Measurements from ENCODE around the gene SPATA1. TPM values are rescaled to one million over a fixed set of nuclear protein-coding genes. Genes with fewer than 3 reads are reported as not detected.
"Not testable (repeated sequence)": the region's sequence is repeated elsewhere in the genome, so short reads cannot be mapped to it uniquely, and the experiment has no call there.

Gene SPATA1
- total RNA-seq, 1 donor: 2.2 TPM

- DNase-seq (ENCODE audit: low read depth in 2 of 3, low spot score in 2 of 3): no peak
Measured at GRCh38 chr1:84584126-84584525, 77.9 kb downstream of the SPATA1 start.

DNA sequence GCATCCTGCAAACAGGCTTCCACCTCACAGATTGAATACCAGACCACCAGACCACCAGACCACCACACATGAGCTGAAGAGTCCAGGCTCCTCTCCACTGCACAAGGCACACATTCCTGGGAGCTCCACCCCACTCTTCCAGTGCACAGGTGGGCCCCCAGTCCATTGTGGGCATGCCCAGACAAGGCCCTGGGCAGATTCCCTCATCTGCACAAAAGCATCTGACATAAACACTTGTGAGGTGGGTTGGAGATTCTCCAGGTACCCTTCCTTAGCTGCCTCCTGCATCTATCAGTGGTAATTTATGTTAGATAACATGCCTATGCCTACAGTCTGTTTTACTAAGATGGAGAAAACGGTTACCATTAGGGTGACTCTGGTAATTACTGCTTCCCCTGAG is 79.6 kb downstream of the SPATA1 start:
- no peak for DNase-seq (ENCODE audit: low read depth in 2 of 3, low spot score in 2 of 3)

- DNase-seq (ENCODE audit: low read depth in 2 of 3, low spot score in 2 of 3): no peak
Measured at GRCh38 chr1:84587099-84587498, 80.9 kb downstream of the SPATA1 start.

DNA sequence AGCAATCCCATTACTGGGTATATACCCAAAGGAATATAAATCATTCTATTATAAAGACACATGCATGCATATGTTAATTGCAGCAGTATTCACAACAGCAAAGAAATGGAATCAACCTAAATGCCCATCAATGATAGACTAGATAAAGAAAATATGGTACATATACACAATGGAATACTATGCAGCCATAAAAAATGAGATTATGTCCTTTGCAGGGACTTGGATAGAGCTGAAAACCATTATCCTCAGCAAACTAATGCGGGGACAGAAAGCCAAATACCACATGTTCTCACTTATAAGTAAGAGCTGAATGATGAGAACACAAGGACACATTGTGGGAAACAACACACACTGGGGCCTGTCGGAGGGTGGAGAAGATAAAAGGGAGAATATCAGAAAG is 88.8 kb downstream of the SPATA1 start:
- not testable (repeated sequence) for DNase-seq (ENCODE audit: low read depth in 2 of 3, low spot score in 2 of 3)

DNA sequence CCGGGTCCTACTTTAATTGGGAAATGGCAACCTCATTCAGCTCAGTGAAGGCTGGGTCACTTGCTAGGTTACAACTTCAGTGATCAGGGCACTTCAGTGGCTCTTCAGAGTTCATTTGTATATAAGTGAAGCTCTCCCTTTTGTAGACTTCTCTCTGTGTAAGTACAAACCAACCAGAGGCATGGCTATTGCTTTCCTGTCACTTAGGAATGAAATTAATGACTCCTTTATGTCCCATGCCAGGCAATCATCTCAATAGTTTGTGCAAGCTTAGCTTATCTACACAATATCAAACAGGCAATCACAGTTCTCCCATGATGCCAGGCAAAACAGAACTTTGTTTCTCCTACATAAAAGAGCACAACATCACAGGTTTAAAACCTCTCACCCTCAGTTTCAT is 90.8 kb downstream of the SPATA1 start:
- DNase-seq (ENCODE audit: low read depth in 2 of 3, low spot score in 2 of 3): no peak

- no peak for DNase-seq (ENCODE audit: low read depth in 2 of 3, low spot score in 2 of 3)
Measured at GRCh38 chr1:84598418-84598817, 92.2 kb downstream of the SPATA1 start.

DNA sequence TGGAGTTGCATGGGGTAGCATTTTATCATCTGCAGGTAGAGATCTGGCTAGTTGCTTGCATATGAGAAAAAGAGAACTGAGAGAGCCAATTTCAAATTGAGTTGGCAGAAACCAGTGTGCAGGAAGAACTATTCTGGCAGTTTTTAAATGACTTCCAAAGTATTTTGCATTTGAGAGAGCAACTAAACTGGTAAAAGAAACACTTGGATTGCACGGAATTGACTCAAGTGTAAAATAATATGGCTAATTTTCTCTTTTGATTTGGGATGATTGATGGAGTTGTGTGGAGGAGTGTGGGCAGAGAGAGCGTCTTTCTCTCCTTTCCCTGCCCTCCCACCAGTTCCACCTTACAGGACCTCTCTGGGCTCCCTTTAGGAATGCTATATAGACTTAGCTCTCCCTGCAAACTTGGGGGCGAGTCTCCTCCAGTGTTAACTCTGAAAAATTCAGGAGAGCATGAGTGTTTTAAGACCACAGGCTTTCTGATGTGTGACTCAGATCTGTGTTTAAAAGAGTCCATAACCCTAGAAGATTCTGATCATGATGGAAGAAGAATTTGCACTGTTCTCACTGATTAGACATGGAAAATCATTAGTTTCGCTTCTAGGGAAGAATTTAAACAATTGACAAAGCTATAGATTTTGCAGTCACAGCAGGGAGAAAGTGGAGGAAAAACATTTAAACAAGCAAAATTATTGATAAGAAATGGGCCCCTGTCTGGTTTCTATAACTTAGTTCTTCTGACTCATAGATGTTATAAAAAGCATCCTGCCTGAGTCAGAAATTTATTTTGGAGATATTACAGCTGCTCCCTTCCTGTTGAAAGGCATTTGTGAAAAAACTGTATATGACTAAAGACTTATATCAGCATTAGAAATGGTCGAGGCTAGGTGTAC is 92.9 kb downstream of the SPATA1 start:
- DNase-seq (ENCODE audit: low read depth in 2 of 3, low spot score in 2 of 3): no peak

- DNase-seq (ENCODE audit: low read depth in 2 of 3, low spot score in 2 of 3): no peak
Measured at GRCh38 chr1:84600796-84601195, 94.6 kb downstream of the SPATA1 start.

DNA sequence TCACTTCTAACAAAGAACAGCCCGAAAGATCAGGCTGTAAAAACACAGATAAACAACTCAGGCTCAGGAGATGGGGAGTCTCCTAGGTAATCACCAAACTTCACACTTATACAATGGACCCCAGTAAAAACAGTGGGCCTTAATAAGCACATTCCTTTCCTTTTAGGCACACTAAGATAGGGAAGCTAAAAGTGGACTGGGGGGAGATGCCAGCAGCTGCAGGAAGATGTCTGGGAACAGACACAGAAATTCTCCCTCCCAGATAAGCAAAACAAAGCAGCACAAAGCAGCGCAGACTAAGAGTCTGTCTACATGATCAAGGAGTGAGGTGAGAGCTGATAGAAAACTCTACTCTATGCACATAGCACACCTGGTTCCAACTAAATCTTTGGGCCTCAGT is 97.0 kb downstream of the SPATA1 start:
- DNase-seq (ENCODE audit: low read depth in 2 of 3, low spot score in 2 of 3): no peak

DNA sequence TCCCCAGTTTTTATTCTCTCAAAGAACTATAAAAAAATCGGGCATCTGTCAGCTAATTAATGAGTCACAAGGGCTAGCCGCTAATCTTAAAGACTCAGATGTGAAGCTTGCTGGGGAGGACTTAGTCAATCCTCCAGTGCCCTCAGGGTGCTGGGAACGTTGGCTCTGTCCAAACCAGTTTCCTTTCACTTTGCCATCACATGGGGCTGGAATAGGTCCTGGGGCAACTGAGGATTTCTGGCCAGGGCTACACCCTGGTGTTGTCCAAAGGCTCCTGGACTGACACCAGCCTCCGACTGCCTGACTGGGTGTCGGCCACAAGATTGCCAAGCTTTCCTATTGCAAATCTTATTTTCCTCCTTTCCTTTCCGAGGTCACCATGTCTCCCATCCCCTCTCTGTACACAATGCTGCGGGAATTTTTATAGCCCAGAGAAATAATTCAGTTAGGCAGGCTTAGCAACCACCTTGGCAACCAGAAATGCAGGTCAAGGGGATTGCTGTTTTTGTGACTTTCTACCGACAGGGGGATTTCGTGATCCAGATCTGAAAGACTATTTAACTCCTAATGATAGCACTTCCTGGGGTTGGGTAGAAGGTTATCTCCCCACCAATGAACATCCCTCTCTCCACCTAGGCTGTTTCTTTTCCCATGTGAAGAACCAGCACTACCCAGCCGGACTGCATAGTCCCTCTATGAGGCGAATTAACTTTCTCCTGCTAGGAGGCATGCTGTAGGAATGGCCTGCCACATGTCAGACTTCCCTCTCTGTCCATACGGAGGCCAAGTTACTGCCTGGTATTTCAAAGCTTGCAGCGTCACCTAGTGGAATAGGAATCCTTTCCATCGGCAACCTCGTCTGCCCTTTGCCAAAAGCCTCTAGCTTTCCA is 98.0 kb downstream of the SPATA1 start:
- no peak for DNase-seq (ENCODE audit: low read depth in 2 of 3, low spot score in 2 of 3)

DNA sequence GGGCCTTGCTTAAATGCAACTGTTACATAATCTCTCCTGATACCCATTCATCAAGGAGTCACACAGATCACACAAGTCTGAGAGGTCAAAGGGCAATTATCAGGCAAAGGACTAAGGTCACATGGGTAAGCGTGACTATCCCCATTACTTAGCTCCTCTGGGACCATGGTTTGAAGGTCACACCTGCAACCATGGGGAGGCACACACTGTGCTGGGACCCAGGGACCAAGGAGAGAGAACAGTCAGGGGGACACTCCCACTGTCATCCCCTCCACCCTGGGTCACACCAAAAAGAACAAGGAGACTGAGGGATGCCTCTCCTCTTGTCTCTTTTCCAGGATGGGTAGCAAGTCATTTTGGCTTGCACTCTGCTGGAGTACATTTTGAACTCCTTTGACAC is 99.0 kb downstream of the SPATA1 start:
- no peak for DNase-seq (ENCODE audit: low read depth in 2 of 3, low spot score in 2 of 3)

GRCh38 chr1:84606977-84607376 is 100.8 kb downstream of the SPATA1 start:
- DNase-seq (ENCODE audit: low read depth in 2 of 3, low spot score in 2 of 3): no peak

- no peak for DNase-seq (ENCODE audit: low read depth in 2 of 3, low spot score in 2 of 3)
Measured at GRCh38 chr1:84611091-84611490, 104.9 kb downstream of the SPATA1 start.

DNA sequence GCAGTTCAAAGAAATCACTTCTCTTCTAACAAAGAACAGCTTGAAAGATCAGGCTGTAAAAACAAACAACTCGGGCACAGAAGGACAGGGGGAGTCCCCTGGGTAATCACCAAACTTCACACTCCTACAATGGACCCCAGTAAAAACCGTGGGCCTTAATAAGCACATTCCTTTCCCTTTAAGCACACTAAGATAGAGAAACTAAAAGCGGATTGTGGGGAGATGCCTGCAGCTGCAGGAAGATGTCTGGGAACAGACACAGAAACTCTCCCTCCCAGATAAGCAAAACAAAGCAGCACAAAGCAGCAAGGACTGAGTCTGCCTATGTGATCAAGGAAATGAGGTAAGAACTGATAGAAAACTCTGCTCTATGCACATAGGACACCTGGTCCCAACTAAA is 105.6 kb downstream of the SPATA1 start:
- DNase-seq (ENCODE audit: low read depth in 2 of 3, low spot score in 2 of 3): no peak

GRCh38 chr1:84613026-84613425 is 106.8 kb downstream of the SPATA1 start:
- DNase-seq (ENCODE audit: low read depth in 2 of 3, low spot score in 2 of 3): no peak

DNA sequence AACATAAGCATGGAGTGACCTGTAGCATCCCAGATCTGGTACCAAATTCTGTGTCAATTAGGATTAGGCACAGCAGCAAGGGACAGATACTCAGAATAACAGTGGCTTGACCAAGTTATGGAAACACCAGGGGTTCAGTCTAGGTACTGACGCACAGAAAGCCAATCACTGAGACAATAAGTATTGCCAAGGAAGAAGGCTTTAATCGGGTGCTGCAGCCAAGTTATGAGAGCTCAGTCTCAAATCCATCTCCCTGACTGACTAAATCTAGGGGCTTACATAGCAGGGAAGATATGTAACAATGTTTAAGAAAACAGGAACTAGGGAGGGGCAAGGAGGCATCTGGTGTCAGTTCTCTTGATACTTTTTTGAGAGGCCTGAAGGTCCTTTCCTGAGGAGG is 107.7 kb downstream of the SPATA1 start:
- no peak for DNase-seq (ENCODE audit: low read depth in 2 of 3, low spot score in 2 of 3)

- no peak for DNase-seq (ENCODE audit: low read depth in 2 of 3, low spot score in 2 of 3)
Measured at GRCh38 chr1:84615790-84616189, 109.6 kb downstream of the SPATA1 start.

Other genes with a start within 250 kb of the SPATA1 start
- gene SAMD13, start 204.7 kb upstream of the SPATA1 start, total RNA-seq: 5.7 TPM
- not detected for gene DNASE2B, start 107.9 kb upstream of the SPATA1 start, total RNA-seq
- 12.7 TPM for gene RPF1, start 27.1 kb upstream of the SPATA1 start, total RNA-seq
- 13.7 TPM for gene GNG5, start 195 bp downstream of the SPATA1 start, total RNA-seq
- gene CTBS, start 68.1 kb downstream of the SPATA1 start, total RNA-seq: 7.0 TPM
- 4.8 TPM for gene SSX2IP, start 184.1 kb downstream of the SPATA1 start, total RNA-seq